Measurements from ENCODE around the gene FMO2. TPM values are rescaled to one million over a fixed set of nuclear protein-coding genes. Genes with fewer than 3 reads are reported as not detected.

The FMO2 gene
- polyA plus RNA-seq, 3 donors = not detected

DNA sequence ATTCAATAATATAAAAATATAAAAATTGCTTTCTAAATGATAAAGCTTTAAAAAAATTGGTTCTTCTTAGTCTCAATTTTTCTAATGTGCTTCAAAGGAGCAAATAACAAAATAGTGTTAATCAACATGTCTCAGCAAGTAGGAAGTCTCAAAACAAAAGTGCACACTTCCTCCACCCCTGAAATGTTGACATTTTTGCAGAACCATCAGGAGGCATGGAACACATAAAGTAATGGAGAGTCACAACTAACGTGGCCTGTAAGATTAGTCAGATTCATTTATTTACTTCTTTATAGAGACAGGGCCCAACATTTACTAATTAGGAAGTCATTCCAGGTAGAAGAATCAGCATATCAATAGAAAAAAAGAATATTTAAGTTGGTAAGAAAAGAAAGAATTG, 34.9 kb upstream of the FMO2 start:
- Mint-ChIP-seq H3K27ac (no peak overlapping the region), H3K4me3 (no peak overlapping the region), H3K9me3 (peaks cover 0 to 6% (median 2%) of the 10 kb centered on the region in 7 donors), H3K36me3 (no peaks in the 10 kb centered on the region), H3K27me3 (ENCODE audit: low read depth in 3 of 3) (peaks cover 0 to 4% (median 3%) of the 10 kb centered on the region in 3 donors), H3K4me1 (no peaks in the 10 kb centered on the region)
- intact Hi-C loops (cut with micrococcal nuclease) = no loop called here
- Histone ChIP-seq H3K79me2 (ENCODE audit: insufficient read depth, low read length) (no peaks in the 10 kb centered on the region), H3K4me2 (replicated peaks; ENCODE audit: extremely low read depth, low read length, poor library complexity, severe bottlenecking) (no peak overlapping the region), H3K4me3 (replicated peaks in 1 of 3; ENCODE audit: low read depth in 2 of 3, low read length in 3 of 3) (no peak overlapping the region), H3K9ac (ENCODE audit: insufficient read depth, low read length, poor library complexity, severe bottlenecking) (no peak overlapping the region), H4K20me1 (ENCODE audit: insufficient read depth, low read length) (no peaks in the 10 kb centered on the region), H3K27ac (ENCODE audit: low read depth in 1 of 2, low read length in 2 of 2) (no peak overlapping the region), H2AFZ (ENCODE audit: insufficient read depth, low read depth, low read length, poor library complexity, severe bottlenecking) (no peak overlapping the region), H3K27me3 (ENCODE audit: control insufficient read depth in 2 of 2, insufficient read depth in 2 of 2, low read length in 2 of 2) (no peaks in the 10 kb centered on the region), H3K36me3 (replicated peaks in 1 of 2; ENCODE audit: control insufficient read depth in 1 of 2, insufficient read depth in 2 of 2, low read length in 2 of 2) (no peaks in the 10 kb centered on the region), H3K4me1 (ENCODE audit: control insufficient read depth in 1 of 2, insufficient read depth in 2 of 2, low read length in 2 of 2) (no peaks in the 10 kb centered on the region), H3K9me3 (replicated peaks in 1 of 2; ENCODE audit: control insufficient read depth in 1 of 2, insufficient read depth in 1 of 2, low read length in 2 of 2) (no peaks in the 10 kb centered on the region)
- DNase-seq = no peak
- WGBS (ENCODE audit: insufficient coverage) = no CpG with 5 or more reads among the region's 1 CpG
- TF ChIP-seq, protein P1, sequence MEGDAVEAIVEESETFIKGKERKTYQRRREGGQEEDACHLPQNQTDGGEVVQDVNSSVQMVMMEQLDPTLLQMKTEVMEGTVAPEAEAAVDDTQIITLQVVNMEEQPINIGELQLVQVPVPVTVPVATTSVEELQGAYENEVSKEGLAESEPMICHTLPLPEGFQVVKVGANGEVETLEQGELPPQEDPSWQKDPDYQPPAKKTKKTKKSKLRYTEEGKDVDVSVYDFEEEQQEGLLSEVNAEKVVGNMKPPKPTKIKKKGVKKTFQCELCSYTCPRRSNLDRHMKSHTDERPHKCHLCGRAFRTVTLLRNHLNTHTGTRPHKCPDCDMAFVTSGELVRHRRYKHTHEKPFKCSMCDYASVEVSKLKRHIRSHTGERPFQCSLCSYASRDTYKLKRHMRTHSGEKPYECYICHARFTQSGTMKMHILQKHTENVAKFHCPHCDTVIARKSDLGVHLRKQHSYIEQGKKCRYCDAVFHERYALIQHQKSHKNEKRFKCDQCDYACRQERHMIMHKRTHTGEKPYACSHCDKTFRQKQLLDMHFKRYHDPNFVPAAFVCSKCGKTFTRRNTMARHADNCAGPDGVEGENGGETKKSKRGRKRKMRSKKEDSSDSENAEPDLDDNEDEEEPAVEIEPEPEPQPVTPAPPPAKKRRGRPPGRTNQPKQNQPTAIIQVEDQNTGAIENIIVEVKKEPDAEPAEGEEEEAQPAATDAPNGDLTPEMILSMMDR (IDR thresholded peaks at IDR 0.05) = no peak

DNA sequence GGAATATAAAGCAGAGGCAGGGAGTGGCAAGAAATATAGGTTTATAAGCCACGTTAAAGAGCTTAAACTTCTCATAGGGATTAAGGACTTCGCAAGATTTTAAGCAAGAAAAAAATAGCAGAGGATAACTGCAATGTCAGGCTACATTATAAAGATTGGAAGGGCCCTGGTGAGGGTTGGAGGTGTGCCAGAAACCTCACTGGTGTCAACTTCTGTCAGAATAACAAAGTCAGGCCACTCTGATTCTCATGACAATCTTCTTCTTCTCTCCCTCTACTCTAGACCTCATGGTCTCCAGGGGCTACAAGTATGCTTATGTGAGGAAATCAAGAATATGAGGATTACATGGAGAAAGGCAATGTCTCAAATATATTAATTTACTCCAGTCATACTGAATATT, 32.6 kb upstream of the FMO2 start:
- Histone ChIP-seq H3K27me3 (ENCODE audit: control insufficient read depth in 2 of 2, insufficient read depth in 2 of 2, low read length in 2 of 2) (no peaks in the 10 kb centered on the region), H3K27ac (ENCODE audit: low read depth in 1 of 2, low read length in 2 of 2) (no peak overlapping the region), H3K9me3 (replicated peaks in 1 of 2; ENCODE audit: control insufficient read depth in 1 of 2, insufficient read depth in 1 of 2, low read length in 2 of 2) (no peaks in the 10 kb centered on the region), H3K36me3 (replicated peaks in 1 of 2; ENCODE audit: control insufficient read depth in 1 of 2, insufficient read depth in 2 of 2, low read length in 2 of 2) (no peaks in the 10 kb centered on the region), H3K79me2 (ENCODE audit: insufficient read depth, low read length) (no peaks in the 10 kb centered on the region), H3K4me3 (replicated peaks in 1 of 3; ENCODE audit: low read depth in 2 of 3, low read length in 3 of 3) (no peak overlapping the region), H4K20me1 (ENCODE audit: insufficient read depth, low read length) (no peaks in the 10 kb centered on the region), H3K4me1 (ENCODE audit: control insufficient read depth in 1 of 2, insufficient read depth in 2 of 2, low read length in 2 of 2) (no peaks in the 10 kb centered on the region), H3K9ac (ENCODE audit: insufficient read depth, low read length, poor library complexity, severe bottlenecking) (no peak overlapping the region), H3K4me2 (replicated peaks; ENCODE audit: extremely low read depth, low read length, poor library complexity, severe bottlenecking) (no peak overlapping the region), H2AFZ (ENCODE audit: insufficient read depth, low read depth, low read length, poor library complexity, severe bottlenecking) (no peak overlapping the region)
- no peak overlapping the region for H3K4me3 Mint-ChIP-seq
- intact Hi-C loops (cut with micrococcal nuclease) = no loop called here
- no CpG with 5 or more reads among the region's 2 CpGs for WGBS (ENCODE audit: insufficient coverage)
- H3K9me3 Mint-ChIP-seq = peaks cover 0 to 6% (median 1%) of the 10 kb centered on the region in 7 donors
- H3K27me3 Mint-ChIP-seq (ENCODE audit: low read depth in 3 of 3) = peaks cover 0 to 3% (median 1%) of the 10 kb centered on the region in 3 donors
- TF ChIP-seq, protein P1 (IDR thresholded peaks at IDR 0.05) = no peak
- H3K27ac Mint-ChIP-seq = no peak overlapping the region
- no peaks in the 10 kb centered on the region for H3K4me1 Mint-ChIP-seq
- H3K36me3 Mint-ChIP-seq = no peaks in the 10 kb centered on the region
- DNase-seq = no peak
